ENCODE data around the gene SPATS2. TPM values are rescaled to one million over a fixed set of nuclear protein-coding genes. Genes with fewer than 3 reads are reported as not detected.
A peak's percentile ranks its signal among the peaks of the same experiment; 100 is the strongest.

Gene SPATS2
- total RNA-seq, 1 experiment from 2014 or later, result 50.7 TPM

GRCh38 chr12:49397000-49397399 lies 29.7 kb downstream of the SPATS2 start:
- Histone ChIP-seq H3K27ac (ENCODE audit: low read length) (no peak overlapping the region), H3K9me2 (replicated peaks; ENCODE audit: insufficient read depth, low read length) (no peaks in the 10 kb centered on the region), H3K4me3 (ENCODE audit: low read length) (no peak overlapping the region), H3K4me2 (ENCODE audit: low read depth, low read length, poor library complexity, severe bottlenecking) (no peak overlapping the region), H3K4me1 (ENCODE audit: low read length) (peaks cover 28% of the 10 kb centered on the region), H4K20me1 (ENCODE audit: insufficient read depth, low read depth, low read length) (no peaks in the 10 kb centered on the region), H2AFZ (ENCODE audit: low read length) (no peak overlapping the region), H3K9ac (ENCODE audit: low read length) (no peak overlapping the region), H3K27me3 (ENCODE audit: low read length) (no peaks in the 10 kb centered on the region), H3K9me3 (ENCODE audit: low read length) (no peaks in the 10 kb centered on the region), H3K79me2 (ENCODE audit: low read length) (peaks cover 98% of the 10 kb centered on the region), H3K36me3 (ENCODE audit: insufficient read depth, low read length) (no peaks in the 10 kb centered on the region)
- DNase-seq, result no peak

- Histone ChIP-seq H3K9me3 (ENCODE audit: low read length) (no peaks in the 10 kb centered on the region), H3K9ac (ENCODE audit: low read length) (no peak overlapping the region), H2AFZ (ENCODE audit: low read length) (no peak overlapping the region), H4K20me1 (ENCODE audit: insufficient read depth, low read depth, low read length) (no peaks in the 10 kb centered on the region), H3K4me1 (ENCODE audit: low read length) (peaks cover 60% of the 10 kb centered on the region), H3K9me2 (replicated peaks; ENCODE audit: insufficient read depth, low read length) (no peaks in the 10 kb centered on the region), H3K79me2 (ENCODE audit: low read length) (peaks cover 98% of the 10 kb centered on the region), H3K27ac (ENCODE audit: low read length) (peak overlapping the region; percentile 23), H3K4me2 (ENCODE audit: low read depth, low read length, poor library complexity, severe bottlenecking) (no peak overlapping the region), H3K27me3 (ENCODE audit: low read length) (no peaks in the 10 kb centered on the region), H3K4me3 (ENCODE audit: low read length) (no peak overlapping the region), H3K36me3 (ENCODE audit: insufficient read depth, low read length) (no peaks in the 10 kb centered on the region)
- no peak for DNase-seq
Measured at GRCh38 chr12:49400304-49400703, 33.0 kb downstream of the SPATS2 start.

GRCh38 chr12:49403971-49404450 lies 36.7 kb downstream of the SPATS2 start:
- H3K27me3 ChIP-seq (ENCODE audit: low read length), result no peaks in the 10 kb centered on the region
- peak overlapping the region; percentile 30; the same call in 1 of the 2 replicates for H3K9ac ChIP-seq (ENCODE audit: low read length)
- H2AFZ ChIP-seq (ENCODE audit: low read length), result no peak overlapping the region
- DNase-seq, result no peak
- H3K79me2 ChIP-seq (ENCODE audit: low read length), result peaks cover 96% of the 10 kb centered on the region
- H3K9me2 ChIP-seq (replicated peaks; ENCODE audit: insufficient read depth, low read length), result no peaks in the 10 kb centered on the region
- no peaks in the 10 kb centered on the region for H4K20me1 ChIP-seq (ENCODE audit: insufficient read depth, low read depth, low read length)
- H3K36me3 ChIP-seq (ENCODE audit: insufficient read depth, low read length), result 0 out of 2 replicates have a peak, but pooled peaks cover 4% of the 10 kb centered on the region
- peak overlapping the region; percentile 50 for H3K4me2 ChIP-seq (ENCODE audit: low read depth, low read length, poor library complexity, severe bottlenecking)
- no peaks in the 10 kb centered on the region for H3K9me3 ChIP-seq (ENCODE audit: low read length)
- H3K4me1 ChIP-seq (ENCODE audit: low read length), result peaks cover 66% of the 10 kb centered on the region
- peak overlapping the region; percentile 17; the same call in 1 of the 2 replicates for H3K4me3 ChIP-seq (ENCODE audit: low read length)
- peak overlapping the region; percentile 86 for H3K27ac ChIP-seq (ENCODE audit: low read length)

GRCh38 chr12:49404956-49405355 lies 37.7 kb downstream of the SPATS2 start:
- H4K20me1 ChIP-seq (ENCODE audit: insufficient read depth, low read depth, low read length), result no peaks in the 10 kb centered on the region
- no peaks in the 10 kb centered on the region for H3K27me3 ChIP-seq (ENCODE audit: low read length)
- peaks cover 94% of the 10 kb centered on the region for H3K79me2 ChIP-seq (ENCODE audit: low read length)
- H3K9ac ChIP-seq (ENCODE audit: low read length), result peak overlapping the region; percentile 30
- no peak overlapping the region for H2AFZ ChIP-seq (ENCODE audit: low read length)
- no peaks in the 10 kb centered on the region for H3K9me2 ChIP-seq (replicated peaks; ENCODE audit: insufficient read depth, low read length)
- peak overlapping the region; percentile 86 for H3K27ac ChIP-seq (ENCODE audit: low read length)
- DNase-seq, result peak; percentile 74
- H3K4me2 ChIP-seq (ENCODE audit: low read depth, low read length, poor library complexity, severe bottlenecking), result peak overlapping the region; percentile 50
- H3K36me3 ChIP-seq (ENCODE audit: insufficient read depth, low read length), result 0 out of 2 replicates have a peak, but pooled peaks cover 4% of the 10 kb centered on the region
- H3K4me3 ChIP-seq (ENCODE audit: low read length), result peak overlapping the region; percentile 17; the same call in 1 of the 2 replicates
- H3K4me1 ChIP-seq (ENCODE audit: low read length), result peaks cover 63% of the 10 kb centered on the region
- H3K9me3 ChIP-seq (ENCODE audit: low read length), result no peaks in the 10 kb centered on the region

GRCh38 chr12:49410818-49411217 lies 43.6 kb downstream of the SPATS2 start:
- no peak for DNase-seq
- H3K4me3 ChIP-seq (ENCODE audit: low read length), result no peak overlapping the region
- no peaks in the 10 kb centered on the region for H3K27me3 ChIP-seq (ENCODE audit: low read length)
- peaks cover 42% of the 10 kb centered on the region for H3K4me1 ChIP-seq (ENCODE audit: low read length)
- H3K9me3 ChIP-seq (ENCODE audit: low read length), result no peaks in the 10 kb centered on the region
- no peak overlapping the region for H3K9ac ChIP-seq (ENCODE audit: low read length)
- peaks cover 87% of the 10 kb centered on the region for H3K79me2 ChIP-seq (ENCODE audit: low read length)
- peak overlapping the region; percentile 51 for H3K27ac ChIP-seq (ENCODE audit: low read length)
- no peak overlapping the region for H2AFZ ChIP-seq (ENCODE audit: low read length)
- H3K9me2 ChIP-seq (replicated peaks; ENCODE audit: insufficient read depth, low read length), result no peaks in the 10 kb centered on the region
- peak overlapping the region; percentile 33 for H3K4me2 ChIP-seq (ENCODE audit: low read depth, low read length, poor library complexity, severe bottlenecking)
- H3K36me3 ChIP-seq (ENCODE audit: insufficient read depth, low read length), result peaks cover 10% of the 10 kb centered on the region; the same call in 1 of the 2 replicates
- no peaks in the 10 kb centered on the region for H4K20me1 ChIP-seq (ENCODE audit: insufficient read depth, low read depth, low read length)

GRCh38 chr12:49413010-49413409 lies 45.7 kb downstream of the SPATS2 start:
- DNase-seq, result no peak
- no peaks in the 10 kb centered on the region for H3K27me3 ChIP-seq (ENCODE audit: low read length)
- peaks cover 51% of the 10 kb centered on the region for H3K4me1 ChIP-seq (ENCODE audit: low read length)
- H3K27ac ChIP-seq (ENCODE audit: low read length), result peak overlapping the region; percentile 8; the same call in 1 of the 2 replicates
- no peak overlapping the region for H3K9ac ChIP-seq (ENCODE audit: low read length)
- no peak overlapping the region for H2AFZ ChIP-seq (ENCODE audit: low read length)
- no peaks in the 10 kb centered on the region for H4K20me1 ChIP-seq (ENCODE audit: insufficient read depth, low read depth, low read length)
- no peaks in the 10 kb centered on the region for H3K9me2 ChIP-seq (replicated peaks; ENCODE audit: insufficient read depth, low read length)
- H3K79me2 ChIP-seq (ENCODE audit: low read length), result peaks cover 85% of the 10 kb centered on the region
- no peak overlapping the region for H3K4me3 ChIP-seq (ENCODE audit: low read length)
- no peaks in the 10 kb centered on the region for H3K9me3 ChIP-seq (ENCODE audit: low read length)
- no peak overlapping the region for H3K4me2 ChIP-seq (ENCODE audit: low read depth, low read length, poor library complexity, severe bottlenecking)
- H3K36me3 ChIP-seq (ENCODE audit: insufficient read depth, low read length), result peaks cover 6% of the 10 kb centered on the region; the same call in 1 of the 2 replicates

GRCh38 chr12:49413796-49414195 lies 46.5 kb downstream of the SPATS2 start:
- DNase-seq, result no peak
- Histone ChIP-seq H3K9ac (ENCODE audit: low read length) (no peak overlapping the region), H3K4me3 (ENCODE audit: low read length) (no peak overlapping the region), H3K27me3 (ENCODE audit: low read length) (no peaks in the 10 kb centered on the region), H3K36me3 (ENCODE audit: insufficient read depth, low read length) (peaks cover 6% of the 10 kb centered on the region; the same call in 1 of the 2 replicates), H3K9me2 (replicated peaks; ENCODE audit: insufficient read depth, low read length) (no peaks in the 10 kb centered on the region), H3K79me2 (ENCODE audit: low read length) (peaks cover 86% of the 10 kb centered on the region), H3K4me1 (ENCODE audit: low read length) (peaks cover 53% of the 10 kb centered on the region), H3K4me2 (ENCODE audit: low read depth, low read length, poor library complexity, severe bottlenecking) (no peak overlapping the region), H3K27ac (ENCODE audit: low read length) (no peak overlapping the region; the same call in 1 of the 2 replicates), H4K20me1 (ENCODE audit: insufficient read depth, low read depth, low read length) (no peaks in the 10 kb centered on the region), H2AFZ (ENCODE audit: low read length) (no peak overlapping the region), H3K9me3 (ENCODE audit: low read length) (no peaks in the 10 kb centered on the region)

GRCh38 chr12:49414364-49414763 lies 47.1 kb downstream of the SPATS2 start:
- no peak for DNase-seq
- Histone ChIP-seq H3K4me3 (ENCODE audit: low read length) (no peak overlapping the region), H3K27ac (ENCODE audit: low read length) (no peak overlapping the region; the same call in 1 of the 2 replicates), H3K27me3 (ENCODE audit: low read length) (no peaks in the 10 kb centered on the region), H3K9ac (ENCODE audit: low read length) (no peak overlapping the region), H3K36me3 (ENCODE audit: insufficient read depth, low read length) (peaks cover 6% of the 10 kb centered on the region; the same call in 1 of the 2 replicates), H3K4me2 (ENCODE audit: low read depth, low read length, poor library complexity, severe bottlenecking) (no peak overlapping the region), H3K4me1 (ENCODE audit: low read length) (peaks cover 57% of the 10 kb centered on the region), H3K9me2 (replicated peaks; ENCODE audit: insufficient read depth, low read length) (no peaks in the 10 kb centered on the region), H2AFZ (ENCODE audit: low read length) (no peak overlapping the region), H3K79me2 (ENCODE audit: low read length) (peaks cover 88% of the 10 kb centered on the region), H4K20me1 (ENCODE audit: insufficient read depth, low read depth, low read length) (no peaks in the 10 kb centered on the region), H3K9me3 (ENCODE audit: low read length) (no peaks in the 10 kb centered on the region)
